ENCODE results near the gene DRD2.
"Not testable (repeated sequence)": the region's sequence is repeated elsewhere in the genome, so short reads cannot be mapped to it uniquely, and the experiment has no call there.

The DRD2 gene

DNA sequence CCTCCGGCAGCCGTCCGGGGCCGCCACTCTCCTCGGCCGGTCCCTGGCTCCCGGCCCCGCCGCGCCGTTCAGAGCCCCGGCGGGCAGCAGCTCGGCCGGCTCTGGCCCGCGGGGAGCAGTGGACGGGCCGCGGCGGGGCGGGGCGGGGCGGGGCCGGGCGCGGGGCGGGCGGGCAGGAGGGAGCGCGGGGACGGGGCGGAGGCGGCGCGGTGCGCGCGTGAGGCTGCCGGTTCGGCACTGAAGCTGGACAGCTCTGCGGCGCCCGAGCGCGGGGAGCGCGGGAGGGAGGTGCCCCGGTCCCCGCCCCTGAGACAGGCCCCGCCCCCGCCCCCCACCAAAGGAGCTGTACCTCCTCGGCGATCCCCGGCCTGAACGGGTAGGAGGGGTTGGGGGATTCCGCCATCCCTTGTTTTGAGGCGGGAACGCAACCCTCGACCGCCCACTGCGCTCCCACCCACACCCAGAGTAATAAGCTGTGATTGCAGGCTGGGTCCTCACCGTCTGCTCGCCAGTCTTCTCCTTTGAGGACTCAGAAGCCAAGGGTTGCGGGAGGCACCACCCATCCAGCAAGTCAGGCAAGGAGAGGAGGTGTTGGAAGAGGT, at the start of gene DRD2:
DRD2 (minus strand) TSS at position 239 of the 602 bp plus-strand sequence. CDS start 50,747 bp downstream, outside the sequence.
- DNase-seq: peak; percentile 88

DNA sequence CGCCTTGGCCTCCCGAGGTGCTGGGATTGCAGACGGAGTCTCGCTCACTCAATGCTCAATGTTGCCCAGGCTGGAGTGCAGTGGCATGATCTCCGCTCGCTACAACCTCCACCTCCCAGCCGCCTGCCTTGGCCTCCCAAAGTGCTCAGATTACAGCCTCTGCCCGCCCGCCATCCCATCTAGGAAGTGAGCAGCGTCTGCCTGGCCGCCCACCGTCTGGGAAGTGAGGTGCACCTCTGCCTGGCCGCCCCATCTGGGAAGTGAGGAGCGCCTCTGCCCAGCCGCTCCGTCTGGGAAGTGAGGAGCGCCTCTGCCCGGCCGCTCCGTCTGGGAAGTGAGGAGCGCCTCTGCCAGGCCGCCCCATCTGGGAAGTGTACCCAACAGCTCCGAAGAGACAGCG, 48.7 kb upstream of the DRD2 start:
- DNase-seq: not testable (repeated sequence)

DNA sequence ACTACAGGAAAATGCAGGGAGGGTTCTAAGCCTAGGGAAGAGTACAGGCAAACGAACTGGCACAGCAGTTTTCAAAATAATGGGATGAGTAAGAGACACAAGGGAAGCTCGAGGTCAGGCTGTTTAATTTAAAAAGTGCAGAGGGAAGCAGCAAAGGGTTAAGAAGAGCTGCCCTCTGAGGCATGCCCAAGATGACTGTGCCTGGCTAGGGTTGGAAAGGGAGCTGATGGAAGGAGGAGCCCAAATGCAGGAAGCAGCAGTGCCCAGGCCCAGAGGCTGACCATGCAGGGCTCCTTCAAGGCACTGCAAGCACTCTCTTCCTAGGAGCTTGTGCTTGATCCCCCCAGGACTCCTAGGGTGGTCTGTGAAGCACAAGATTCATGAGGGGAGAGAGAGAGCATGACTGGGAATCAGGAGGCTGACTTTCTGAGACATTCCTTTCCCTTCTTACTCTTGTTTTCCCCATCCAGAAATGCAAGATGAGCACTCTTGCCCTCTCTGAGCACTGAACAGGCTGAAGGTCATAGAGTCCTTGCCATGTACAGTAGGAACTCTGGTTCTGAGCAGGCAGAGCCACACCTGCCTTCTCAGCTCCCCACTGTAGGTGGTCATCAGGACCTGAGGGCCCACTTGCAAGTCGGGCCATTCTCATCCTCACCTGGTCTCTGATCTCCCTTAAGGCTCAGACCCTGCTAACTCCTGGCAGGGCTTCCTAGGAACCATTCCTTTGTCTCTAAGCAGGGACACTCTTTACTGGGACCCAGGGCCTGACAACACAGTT, 46.7 kb upstream of the DRD2 start:
- DNase-seq: no peak

DNA sequence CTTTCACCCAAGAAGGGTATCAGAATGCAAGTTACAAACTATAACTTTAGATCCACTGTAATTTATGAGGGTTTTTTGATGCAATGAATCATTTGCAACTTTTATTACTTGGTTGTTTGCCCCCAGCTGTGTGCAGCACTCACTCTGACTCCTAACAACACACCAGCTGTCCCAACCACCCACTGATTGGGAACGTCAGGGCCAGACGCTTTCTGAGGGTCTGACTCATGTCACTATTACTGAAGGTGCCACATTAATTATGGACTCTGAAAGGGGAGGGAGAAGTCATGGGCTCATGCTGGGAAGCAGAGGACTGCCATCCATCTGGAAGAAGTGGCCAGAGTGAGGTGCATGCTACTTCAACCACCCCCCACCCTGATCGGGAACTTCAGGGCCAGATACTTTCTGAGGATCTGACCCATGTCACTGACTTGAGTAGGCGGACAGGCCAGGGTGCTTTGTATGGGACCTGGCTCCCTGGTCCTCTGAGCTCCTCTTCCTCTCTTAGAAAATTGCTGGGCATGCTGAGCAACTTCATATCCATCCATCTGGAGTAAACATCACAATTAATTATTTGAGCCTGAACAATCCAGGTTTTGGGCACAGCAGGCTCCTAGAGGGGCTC, 44.9 kb upstream of the DRD2 start:
- DNase-seq: peak; percentile 5

DNA sequence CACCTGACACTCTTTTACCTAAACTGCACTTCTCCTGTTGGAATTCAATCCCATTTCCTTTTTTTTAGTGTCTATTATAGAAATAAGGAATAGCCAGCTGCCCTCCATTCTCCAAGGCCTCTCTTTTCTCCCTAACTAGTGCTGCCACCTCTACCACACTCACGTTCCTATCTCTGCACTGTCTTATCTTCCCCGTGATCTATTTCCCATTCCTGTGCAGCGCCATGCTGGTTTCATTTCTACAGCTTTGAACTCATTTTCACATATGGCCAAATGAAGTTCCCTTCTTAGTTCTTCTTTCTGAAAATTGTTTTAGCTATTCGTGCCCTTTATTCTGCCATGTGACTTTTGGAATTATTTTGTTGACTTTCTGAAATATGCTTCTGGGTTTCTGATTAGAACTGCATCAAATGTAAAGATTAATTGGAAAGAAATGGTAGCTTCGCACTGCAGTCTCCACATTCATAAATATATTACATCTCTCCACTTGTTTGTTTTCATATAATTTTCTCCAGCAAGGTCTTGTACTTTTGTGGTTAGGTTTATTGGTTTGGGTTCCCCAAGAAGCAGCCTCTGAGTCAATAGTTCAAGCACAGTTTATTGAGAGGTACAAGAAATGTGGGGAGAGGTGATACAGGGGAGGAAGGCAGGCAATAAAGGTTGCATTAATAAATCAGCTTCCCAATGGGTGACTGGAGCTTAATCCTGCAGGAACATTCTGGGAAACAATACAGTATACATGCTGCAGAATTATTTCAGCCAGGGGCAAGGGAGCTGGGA, 43.7 kb upstream of the DRD2 start:
- DNase-seq: no peak

DNA sequence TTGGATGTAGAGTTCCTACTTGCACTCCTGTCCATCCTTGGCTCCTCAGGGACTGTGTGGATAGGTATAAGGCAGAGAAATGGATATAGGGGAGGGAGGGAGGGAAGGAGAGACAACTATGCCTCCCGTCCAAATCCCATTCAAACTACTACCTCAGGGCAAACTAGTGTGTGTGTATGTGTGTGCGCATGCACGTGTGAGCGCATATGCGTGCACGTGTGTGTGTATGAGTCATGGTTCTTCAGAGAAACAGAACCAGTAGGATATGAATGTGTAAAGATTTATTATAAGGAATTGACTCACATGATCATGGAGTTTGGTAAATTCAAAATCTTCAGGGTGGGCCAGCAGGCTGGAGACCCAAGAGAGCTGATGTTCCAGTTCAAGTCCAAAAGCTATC, 42.2 kb upstream of the DRD2 start:
- DNase-seq: no peak

DNA sequence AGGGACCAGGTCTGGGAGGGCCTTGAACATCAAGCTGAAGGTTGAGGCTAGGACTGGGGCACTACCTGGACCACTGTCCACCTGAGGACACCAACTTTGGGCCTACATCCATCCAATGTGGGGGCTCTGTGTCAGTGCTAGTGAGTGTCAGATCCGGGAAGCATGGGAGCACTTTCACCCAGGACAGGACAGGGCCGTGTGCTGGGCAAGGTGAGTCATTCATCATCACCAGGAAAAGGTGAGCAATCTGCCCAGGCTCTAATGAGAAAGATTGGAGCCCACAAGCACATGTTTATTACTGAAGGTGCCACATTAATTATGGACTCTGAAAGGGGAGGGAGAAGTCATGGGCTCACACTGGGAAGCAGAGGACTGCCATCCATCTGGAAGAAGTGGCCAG, 39.7 kb upstream of the DRD2 start:
- no peak for DNase-seq

DNA sequence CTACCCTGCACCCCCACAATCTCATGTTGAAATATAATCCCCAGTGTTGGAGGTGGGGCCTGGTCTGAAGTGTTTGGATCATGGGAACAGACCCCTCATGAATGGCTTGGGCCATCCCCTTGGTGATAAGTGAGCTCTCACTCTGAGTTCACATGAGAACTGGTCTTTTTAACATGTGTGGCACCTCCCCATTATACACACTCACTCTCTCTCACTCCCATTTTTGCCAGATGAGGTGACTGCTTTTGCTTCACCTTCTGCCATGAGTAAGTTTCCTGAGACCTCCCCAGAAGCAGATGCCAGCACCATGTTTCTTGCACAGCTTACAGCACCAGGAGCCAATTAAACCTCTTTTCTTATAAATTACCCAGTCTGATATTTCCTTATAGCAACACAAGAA, 32.1 kb upstream of the DRD2 start:
- DNase-seq: no peak

DNA sequence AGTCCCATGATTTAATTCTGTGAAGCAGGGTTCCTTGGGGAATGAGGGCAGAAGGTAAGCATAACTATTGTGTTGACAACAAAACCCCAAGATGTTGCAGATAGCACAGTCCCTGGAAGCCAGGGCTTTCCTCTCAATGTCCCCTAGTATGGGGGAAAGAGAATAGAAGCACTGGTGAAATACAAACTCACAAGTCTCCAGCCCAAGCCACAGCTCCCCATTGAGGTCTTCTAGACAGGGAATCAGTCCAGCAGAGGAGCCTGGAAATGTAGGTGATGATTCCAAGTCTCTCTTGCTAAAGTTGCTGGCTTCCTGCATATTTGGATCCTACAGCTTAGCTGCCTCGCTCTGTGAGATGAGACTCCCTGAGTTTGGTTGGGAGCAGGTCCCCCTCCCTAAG, 31.7 kb upstream of the DRD2 start:
- DNase-seq: no peak

DNA sequence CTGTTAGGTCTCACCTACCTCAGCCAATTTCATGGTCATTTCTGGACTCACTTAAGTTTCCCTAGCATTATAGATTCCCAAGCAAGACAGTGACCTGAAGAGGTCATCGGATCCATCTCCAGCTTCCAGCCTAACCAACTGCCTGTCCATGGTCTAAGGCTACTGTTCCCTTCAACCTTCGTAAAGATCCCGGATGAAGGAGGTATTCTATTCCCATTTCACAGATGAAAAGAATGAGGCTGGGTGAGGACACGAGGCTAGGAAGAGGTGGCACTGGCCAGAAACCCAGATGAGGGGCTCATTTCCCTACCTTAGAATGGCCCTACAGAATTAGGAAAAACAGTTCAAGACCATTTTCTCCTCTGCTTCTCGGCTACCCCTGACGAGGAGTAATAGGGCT, 31.3 kb upstream of the DRD2 start:
- DNase-seq: no peak

DNA sequence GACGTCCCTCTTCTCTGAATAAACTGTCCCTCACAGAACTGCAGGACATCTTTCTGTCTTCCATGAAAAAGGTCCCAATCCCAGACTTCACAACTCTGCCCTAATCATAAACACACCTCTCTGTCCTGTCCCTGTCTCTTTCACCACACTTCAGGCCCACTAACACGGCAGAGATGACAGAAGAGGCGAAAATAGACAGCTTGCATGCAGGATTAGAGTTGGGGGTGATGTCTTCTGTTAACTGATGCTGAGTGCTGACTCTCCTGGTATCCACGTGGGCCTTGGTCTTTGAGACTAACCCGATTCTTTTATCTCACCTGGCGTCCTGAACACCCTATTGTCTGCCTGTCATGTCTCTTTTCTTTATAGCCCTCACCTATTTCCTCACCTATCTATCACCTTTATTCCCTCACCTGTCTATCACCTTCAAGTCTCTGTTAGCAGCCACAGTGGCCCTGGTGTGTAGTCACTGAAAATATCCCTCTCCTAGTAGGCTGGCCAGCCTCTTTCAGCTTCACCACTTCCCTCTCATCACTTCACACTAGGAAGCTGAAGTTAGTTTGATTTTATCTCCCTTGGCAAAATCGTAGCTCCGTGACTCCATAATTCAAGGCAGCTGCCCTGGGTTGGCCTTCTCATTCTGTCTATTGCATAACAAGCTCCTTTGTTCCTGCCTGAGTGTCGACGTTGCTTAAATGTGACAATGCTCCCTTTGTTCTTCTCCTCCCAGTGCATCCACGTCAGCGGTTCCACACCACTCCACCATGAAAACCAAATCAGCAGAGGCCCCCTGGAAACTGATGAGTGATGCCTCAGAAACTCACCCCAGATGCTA, 30.6 kb upstream of the DRD2 start:
- peak; percentile 37 for DNase-seq

DNA sequence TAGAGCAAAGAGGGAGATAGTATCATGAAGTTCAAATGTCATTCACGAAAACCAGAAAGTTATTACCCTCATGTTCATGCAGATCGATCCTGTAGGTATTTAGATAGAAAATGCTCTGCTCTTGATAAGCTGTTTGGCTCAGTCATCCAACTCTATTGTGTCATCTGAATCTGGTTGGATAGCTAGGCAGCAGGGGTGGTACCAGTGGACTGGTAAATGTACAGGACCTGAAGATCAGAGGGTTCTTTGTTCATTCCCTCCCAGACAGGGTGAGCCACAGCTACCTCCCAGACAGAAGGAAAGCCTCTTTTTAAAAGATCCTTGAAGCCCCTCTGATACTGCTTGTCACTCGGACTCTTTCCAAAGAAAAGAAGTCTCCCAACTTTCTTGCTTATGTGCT, 29.8 kb upstream of the DRD2 start:
- DNase-seq: no peak

DNA sequence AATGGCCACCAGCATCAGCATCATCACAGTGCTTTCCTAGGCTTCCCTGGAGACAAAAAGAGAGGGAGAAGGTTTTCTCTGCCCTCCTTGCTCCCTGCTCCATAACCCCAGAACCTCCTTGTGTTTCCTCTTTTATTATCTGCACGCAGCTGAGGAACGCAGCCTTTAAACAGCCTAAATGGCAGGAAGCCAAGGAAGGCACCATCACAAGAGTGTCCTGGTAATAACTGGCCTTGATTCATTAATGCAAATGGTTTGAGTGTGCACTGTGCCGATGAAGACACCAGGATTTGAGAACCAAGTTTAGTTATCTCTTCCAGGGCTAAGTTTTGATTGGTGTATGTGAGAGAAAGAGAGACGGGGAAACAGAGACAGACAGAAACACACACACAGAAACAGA, 29.4 kb upstream of the DRD2 start:
- no peak for DNase-seq

DNA sequence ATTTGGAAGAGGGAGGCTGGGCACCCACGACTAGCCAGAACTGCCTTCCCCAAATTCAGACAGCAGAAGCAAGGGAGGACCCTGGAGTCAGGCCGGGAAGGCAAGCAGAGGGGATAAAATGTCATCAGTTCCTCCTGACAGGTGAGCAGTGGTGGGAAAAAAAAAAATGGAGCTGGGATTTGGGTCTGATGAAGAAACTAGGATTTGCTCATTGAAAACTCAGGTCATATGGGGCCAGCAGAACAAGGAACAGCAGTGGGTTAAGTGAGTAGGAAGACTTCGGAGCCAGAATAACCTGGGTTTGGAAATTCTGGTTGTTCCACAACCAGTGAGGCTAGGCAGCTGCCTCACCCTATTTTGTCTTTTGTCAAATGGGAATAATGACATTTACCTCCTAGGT, 28.9 kb upstream of the DRD2 start:
- no peak for DNase-seq

DNA sequence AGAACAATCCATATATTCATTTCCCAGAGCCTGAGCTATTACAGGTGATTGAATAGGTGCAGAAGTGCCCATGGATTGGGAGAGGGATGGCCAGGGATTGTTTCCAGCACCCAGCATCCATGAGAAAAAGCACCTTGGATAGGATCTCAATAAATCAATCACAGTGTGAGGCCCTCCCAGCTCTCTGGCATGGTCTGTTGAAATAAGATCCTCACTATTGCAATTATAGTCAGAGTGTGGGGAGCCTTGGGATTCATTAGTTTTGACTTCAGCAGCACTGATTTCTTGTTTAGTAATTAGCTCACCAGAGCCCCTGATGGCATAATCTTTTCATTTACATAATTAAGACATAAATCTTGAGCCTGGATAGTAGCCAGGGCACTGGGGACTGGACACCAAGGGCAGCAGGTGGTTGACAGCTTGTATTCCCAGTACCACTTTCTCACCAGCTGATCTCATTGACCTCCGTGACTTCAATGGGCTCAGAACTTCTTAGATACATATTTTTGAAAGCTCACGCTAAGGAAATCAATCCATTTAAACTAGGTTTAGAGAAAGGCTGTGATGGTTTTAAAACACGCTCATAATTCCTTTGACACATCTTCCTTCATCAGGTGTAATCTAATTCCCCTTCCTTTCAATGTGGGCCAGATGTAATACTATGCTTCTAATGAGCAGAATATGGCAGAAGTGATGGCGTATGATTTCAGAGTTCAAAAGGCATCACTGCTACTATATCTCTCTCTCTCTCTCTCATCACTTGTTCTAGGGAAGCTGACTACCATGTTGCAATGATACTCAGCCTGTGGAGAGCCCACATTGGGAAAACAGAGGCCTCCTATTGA, 22.1 kb upstream of the DRD2 start:
- DNase-seq: peak; percentile 76

DNA sequence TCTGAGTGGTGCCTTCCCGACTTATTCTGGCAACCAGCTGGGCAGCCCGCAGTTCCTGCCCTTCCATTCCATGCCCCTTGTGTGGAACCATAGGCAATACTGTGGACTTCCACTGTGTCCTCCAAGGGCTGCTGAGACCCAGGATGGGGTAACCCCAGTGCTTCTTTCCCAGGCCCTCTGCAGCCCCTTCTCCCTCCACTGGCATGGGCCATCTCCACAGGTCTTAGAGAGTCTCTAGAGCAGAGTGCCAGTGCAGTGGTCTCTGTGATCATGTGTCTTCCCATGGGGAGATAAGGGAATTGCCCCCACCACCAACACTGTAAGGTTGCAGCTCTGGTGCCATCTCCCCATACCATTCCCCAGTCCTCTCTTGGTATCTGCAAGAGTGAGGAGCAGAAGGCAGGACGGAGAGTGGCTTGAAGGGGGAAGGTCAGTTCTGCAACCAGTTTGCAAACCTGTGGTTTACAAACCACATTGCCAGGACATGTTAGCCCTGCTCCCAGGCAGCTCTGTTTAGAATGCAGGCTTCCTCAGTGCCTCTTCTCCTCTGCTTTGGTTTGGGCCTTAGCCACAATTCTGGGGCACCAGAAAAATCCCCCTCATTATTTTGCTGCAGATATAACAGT, 20.9 kb upstream of the DRD2 start:
- no peak for DNase-seq

DNA sequence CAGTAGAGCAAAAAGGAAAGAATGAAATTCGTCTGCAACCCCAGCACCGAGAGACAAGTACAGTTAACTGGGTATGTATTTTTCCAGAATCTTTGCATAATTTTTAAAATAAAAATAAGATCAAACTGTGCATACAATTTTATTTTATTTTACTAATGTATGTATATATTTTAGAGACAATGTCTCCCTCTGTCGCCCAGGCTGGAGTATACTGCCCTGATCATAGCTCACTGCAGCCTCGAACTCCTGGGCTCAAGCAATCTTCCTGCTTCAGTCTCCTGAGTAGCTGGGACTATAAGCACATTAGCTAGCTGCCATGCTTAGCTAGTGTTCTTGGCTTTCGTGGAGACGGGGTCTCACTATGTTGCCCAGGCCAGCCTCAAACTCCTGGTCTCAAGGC, 18.8 kb upstream of the DRD2 start:
- no peak for DNase-seq

DNA sequence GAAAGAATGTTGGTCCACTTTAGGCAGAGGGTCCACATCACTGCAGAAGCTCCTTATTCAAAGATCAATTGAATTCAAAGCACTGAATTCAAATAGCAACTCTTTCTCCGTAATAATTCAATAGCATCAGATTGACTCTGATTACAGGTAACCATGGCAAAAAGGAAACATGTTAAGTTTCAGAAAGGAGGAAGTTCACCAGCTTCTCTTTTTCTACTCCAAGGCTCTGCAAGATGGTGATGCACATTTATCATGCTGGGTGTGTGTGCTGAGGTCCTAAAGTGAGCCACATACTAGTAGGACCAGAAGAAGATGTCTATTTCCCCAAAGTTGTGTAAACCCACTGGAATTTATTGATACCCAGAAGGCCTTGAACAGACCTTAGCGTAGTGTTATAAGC, 18.0 kb upstream of the DRD2 start:
- DNase-seq: no peak

DNA sequence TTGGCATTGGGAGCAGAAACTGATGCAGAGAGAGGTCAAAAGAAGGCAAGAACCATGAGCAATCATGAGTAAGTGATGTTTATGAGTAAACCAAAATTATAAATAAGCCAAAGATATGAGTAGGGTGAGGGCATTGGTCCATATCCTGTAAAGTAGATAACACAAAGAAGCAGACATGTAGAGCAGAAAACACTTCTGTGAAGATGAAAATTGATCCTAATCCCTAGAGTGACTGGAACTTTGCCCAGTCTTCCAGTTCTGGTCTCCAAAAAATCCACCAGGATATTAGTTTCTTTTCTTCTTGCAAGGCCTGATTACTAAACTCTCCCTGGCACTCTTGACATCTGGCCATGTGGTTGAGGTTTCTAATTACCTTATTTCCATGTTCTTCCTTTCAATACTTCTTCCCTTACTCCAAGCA, 13.7 kb upstream of the DRD2 start:
- peak; percentile 35 for DNase-seq

DNA sequence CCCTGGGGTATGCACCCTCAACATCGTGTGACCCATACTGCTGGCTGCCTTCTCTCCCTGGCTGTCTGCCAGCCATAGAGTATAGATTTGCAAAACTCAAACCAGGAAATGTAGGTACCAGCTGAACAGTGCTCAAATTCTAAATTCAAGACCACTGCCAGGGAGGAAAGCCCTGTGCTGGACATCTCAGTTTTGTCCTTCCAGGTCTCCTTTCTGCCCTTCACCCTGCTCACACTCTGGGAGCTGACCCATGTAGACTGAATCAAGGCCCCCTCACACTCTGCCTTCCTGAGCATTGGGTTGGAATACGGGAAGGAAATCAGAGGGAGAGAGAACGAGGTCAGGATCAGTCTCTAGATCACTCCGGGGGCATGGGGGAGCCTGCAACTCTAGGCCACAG, 12.4 kb upstream of the DRD2 start:
- DNase-seq: no peak

DNA sequence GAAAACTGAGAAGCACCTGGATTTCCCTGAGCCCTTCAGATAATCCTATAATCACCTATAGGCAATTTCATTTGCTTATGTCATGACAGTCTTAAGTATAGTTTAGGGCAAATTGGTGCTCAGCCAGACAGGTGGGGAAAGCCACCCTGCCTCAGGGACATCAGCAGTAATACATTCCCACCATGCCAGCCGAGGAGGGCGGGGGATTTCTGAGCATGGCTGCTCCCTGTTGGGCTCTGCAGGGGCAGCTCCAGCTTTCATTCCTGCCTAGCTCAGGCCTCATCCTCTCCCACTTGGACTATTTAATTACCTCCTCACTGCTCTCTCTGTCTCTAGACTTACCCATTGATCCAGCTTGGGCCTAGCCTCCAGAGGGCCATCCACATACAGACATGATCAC, 9.0 kb upstream of the DRD2 start:
- DNase-seq: peak; percentile 76
